Left ventricle myocardium inferior (tissue), 1 donor: ENCODE measurements around the gene FTSJ3. TPM values are rescaled to one million over a fixed set of nuclear protein-coding genes. Genes with fewer than 3 reads are reported as not detected.
"Not testable (repeated sequence)": the region's sequence is repeated elsewhere in the genome, so short reads cannot be mapped to it uniquely, and the experiment has no call there.

ENCODE experiments used
- DNase-seq: peaks from one replicate; pipeline ENCODE4 v3.0.0-alpha.2; 2020
- H3K27ac ChIP-seq: fragments of 200-600 bp; replicated peaks from 2 replicates; pipeline ENCODE4 v1.8.0; 2021
- H3K27me3 ChIP-seq: fragments of 200-600 bp; 2 replicates; pipeline ENCODE4 v1.8.0; 2021; ENCODE audit warnings: low read depth
- H3K36me3 ChIP-seq: fragments of 200-600 bp; 2 replicates; pipeline ENCODE4 v1.8.0; 2021
- H3K4me1 ChIP-seq: fragments of 200-600 bp; 2 replicates; pipeline ENCODE4 v1.8.0; 2021
- H3K4me3 ChIP-seq: fragments of 200-600 bp; 2 replicates; pipeline ENCODE4 v1.8.0; 2021; ENCODE audit warnings: mild to moderate bottlenecking, moderate library complexity
- H3K9me3 ChIP-seq: fragments of 200-600 bp; replicated peaks from 2 replicates; pipeline ENCODE4 v1.8.0; 2021
- CTCF ChIP-seq: fragments of 200-600 bp; IDR thresholded peaks from 2 replicates; pipeline ENCODE4 v1.8.0; 2021; ENCODE audit warnings: antibody characterized with exemption, mild to moderate bottlenecking, borderline replicate concordance
- intact Hi-C: fragments of 100-400 bp; cut with micrococcal nuclease; formaldehyde crosslinking; loops from one replicate; pipeline ENCODE4 v1.11.0; 2022
- total RNA-seq: library from RNA; stranded (reverse); fragmentation: NEBNext Ultra II Directional; extraction: Animal tissue kit (Norgen Biotek cat#: 25700); gene quantifications from one replicate; pipeline ENCODE4 v1.2.1, GENCODE V29; 2021
- donor health status: DM: no; HTN: yes; CAD: no; lungs with severe emphysema.

Gene FTSJ3
- total RNA-seq, 1 donor from 2014 or later: 36.7 TPM

GRCh38 chr17:63859257-63859656, 31.8 kb upstream of the FTSJ3 start:
- Histone ChIP-seq H3K9me3 (no peaks in the 10 kb centered on the region), H3K4me1 (no peaks in the 10 kb centered on the region), H3K27ac (no peak overlapping the region), H3K4me3 (no peak overlapping the region), H3K27me3 (no peaks in the 10 kb centered on the region), H3K36me3 (no peaks in the 10 kb centered on the region)
- no peak for DNase-seq
- intact Hi-C loops: no loop called here
- TF ChIP-seq CTCF: no peak

- H3K4me3 ChIP-seq, H3K9me3 ChIP-seq, intact Hi-C loops, H3K27me3 ChIP-seq, H3K27ac ChIP-seq, H3K4me1 ChIP-seq, H3K36me3 ChIP-seq, DNase-seq: not testable (repeated sequence)
Observed at GRCh38 chr17:63856425-63856824, 29.0 kb upstream of the FTSJ3 start.

GRCh38 chr17:63855185-63855584, 27.7 kb upstream of the FTSJ3 start:
- H3K4me1 ChIP-seq: no peaks in the 10 kb centered on the region
- H3K27me3 ChIP-seq: no peaks in the 10 kb centered on the region
- no peak overlapping the region for H3K4me3 ChIP-seq
- no peak for TF ChIP-seq CTCF
- no peaks in the 10 kb centered on the region for H3K36me3 ChIP-seq
- DNase-seq: no peak
- intact Hi-C loops: no loop called here
- no peak overlapping the region for H3K27ac ChIP-seq
- H3K9me3 ChIP-seq: no peaks in the 10 kb centered on the region

- no peak overlapping the region for H3K4me3 ChIP-seq
- no peak overlapping the region for H3K27ac ChIP-seq
- H3K4me1 ChIP-seq: no peaks in the 10 kb centered on the region
- intact Hi-C loops: no loop called here
- no peaks in the 10 kb centered on the region for H3K27me3 ChIP-seq
- TF ChIP-seq CTCF: no peak
- no peaks in the 10 kb centered on the region for H3K9me3 ChIP-seq
- H3K36me3 ChIP-seq: no peaks in the 10 kb centered on the region
- DNase-seq: no peak
Observed at GRCh38 chr17:63854709-63855108, 27.2 kb upstream of the FTSJ3 start.

GRCh38 chr17:63853260-63853659, 25.8 kb upstream of the FTSJ3 start:
- no peaks in the 10 kb centered on the region for H3K27me3 ChIP-seq
- no peak overlapping the region for H3K27ac ChIP-seq
- TF ChIP-seq CTCF: no peak
- intact Hi-C loops: no loop called here
- no peak for DNase-seq
- H3K4me1 ChIP-seq: peaks cover 10% of the 10 kb centered on the region
- no peaks in the 10 kb centered on the region for H3K9me3 ChIP-seq
- no peak overlapping the region for H3K4me3 ChIP-seq
- no peaks in the 10 kb centered on the region for H3K36me3 ChIP-seq

- no peak overlapping the region for H3K27ac ChIP-seq
Observed at GRCh38 chr17:63850401-63850800, 22.9 kb upstream of the FTSJ3 start.

More at GRCh38 chr17:63850401-63850800, 22.9 kb upstream of the FTSJ3 start:
- Histone ChIP-seq H3K9me3 (no peaks in the 10 kb centered on the region), H3K27me3 (no peaks in the 10 kb centered on the region), H3K36me3 (no peaks in the 10 kb centered on the region), H3K4me3 (no peak overlapping the region), H3K4me1 (peaks cover 11% of the 10 kb centered on the region)
- intact Hi-C loops: no loop called here
- DNase-seq: no peak
- TF ChIP-seq CTCF: no peak
